ENCODE measurements around the gene CCL4.

DNA sequence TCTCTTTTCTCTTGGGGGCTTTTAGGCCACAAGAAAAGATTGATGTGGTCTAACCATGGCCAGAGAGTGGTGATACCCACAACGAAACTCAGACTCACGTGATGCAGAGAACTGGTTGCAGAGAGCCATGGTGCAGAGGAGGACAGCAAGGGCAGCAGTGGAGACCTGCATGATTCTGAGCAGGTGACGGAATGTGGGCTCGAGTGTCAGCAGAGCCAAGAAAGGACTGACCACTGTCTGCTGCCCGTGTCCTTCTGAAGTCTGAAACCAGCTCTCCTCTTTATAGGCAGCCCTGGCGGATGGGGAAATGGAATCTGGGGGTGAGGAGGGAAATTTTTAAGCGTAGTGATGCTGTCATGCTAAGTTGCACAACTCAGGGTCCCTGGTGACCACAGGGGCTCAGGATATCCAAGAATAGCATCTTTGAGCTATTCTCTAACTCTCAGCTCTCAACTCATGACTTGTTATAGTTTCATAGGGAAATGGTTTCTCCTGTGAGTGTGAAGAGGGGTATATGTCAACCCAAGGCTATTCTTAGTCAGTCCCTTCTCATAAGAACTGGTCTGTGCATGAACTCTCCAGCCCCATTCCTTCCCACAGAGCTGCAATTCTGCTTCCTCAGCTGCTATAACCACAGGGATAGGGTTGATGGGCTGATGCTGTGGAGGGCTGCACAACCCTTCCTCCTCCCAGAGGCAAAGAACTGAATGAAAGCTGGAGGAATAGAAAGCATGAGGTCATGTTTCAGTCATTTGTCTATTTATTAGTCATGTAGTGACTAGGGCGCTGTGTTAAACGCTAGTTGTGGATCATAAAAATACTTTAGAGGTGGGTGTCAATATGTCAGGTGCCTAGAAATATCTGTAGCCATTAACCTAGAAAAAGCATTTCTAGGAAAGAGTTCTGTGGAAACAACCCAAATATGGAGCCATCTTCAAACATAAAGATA lies 13.5 kb upstream of the CCL4 start, which contains the start of gene CCL3:
- TF ChIP-seq, protein P1, sequence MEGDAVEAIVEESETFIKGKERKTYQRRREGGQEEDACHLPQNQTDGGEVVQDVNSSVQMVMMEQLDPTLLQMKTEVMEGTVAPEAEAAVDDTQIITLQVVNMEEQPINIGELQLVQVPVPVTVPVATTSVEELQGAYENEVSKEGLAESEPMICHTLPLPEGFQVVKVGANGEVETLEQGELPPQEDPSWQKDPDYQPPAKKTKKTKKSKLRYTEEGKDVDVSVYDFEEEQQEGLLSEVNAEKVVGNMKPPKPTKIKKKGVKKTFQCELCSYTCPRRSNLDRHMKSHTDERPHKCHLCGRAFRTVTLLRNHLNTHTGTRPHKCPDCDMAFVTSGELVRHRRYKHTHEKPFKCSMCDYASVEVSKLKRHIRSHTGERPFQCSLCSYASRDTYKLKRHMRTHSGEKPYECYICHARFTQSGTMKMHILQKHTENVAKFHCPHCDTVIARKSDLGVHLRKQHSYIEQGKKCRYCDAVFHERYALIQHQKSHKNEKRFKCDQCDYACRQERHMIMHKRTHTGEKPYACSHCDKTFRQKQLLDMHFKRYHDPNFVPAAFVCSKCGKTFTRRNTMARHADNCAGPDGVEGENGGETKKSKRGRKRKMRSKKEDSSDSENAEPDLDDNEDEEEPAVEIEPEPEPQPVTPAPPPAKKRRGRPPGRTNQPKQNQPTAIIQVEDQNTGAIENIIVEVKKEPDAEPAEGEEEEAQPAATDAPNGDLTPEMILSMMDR (conservative IDR thresholded peaks at IDR 0.05; ENCODE audit: low read length) = no peak
- no peak for TF ChIP-seq EZH2phosphoT487 (IDR thresholded peaks at IDR 0.05; ENCODE audit: borderline replicate concordance, low read depth, low read length)
